Posterior vena cava (tissue), 2 donors: ENCODE measurements around the gene NDST3. TPM values are rescaled to one million over a fixed set of nuclear protein-coding genes. Genes with fewer than 3 reads are reported as not detected.
"Not testable (repeated sequence)": the region's sequence is repeated elsewhere in the genome, so short reads cannot be mapped to it uniquely, and the experiment has no call there.

Experiments
- DNase-seq: peaks from one replicate; pipeline ENCODE4 v3.0.0-alpha.2; 2020; ENCODE audit warnings: low spot score
- intact Hi-C, 2 donors: fragments of 100-400 bp; cut with DNase I; formaldehyde crosslinking; loops; one replicate each; pipeline versions ENCODE4 v1.14.1 to v1.14.2; 2022 to 2023
- total RNA-seq, 2 donors: library from RNA; stranded (reverse); fragmentation: NEBNext Ultra II Directional; extraction: Animal tissue kit (Norgen Biotek cat#: 25700); gene quantifications; one replicate each; pipeline ENCODE4 v1.2.1, GENCODE V29; 2021
- donor health status: DM: yes; HTN: yes; CAD: no.
- donor health status: DM: yes; HTN: yes; CAD: no.

NDST3 gene
- total RNA-seq, 2 donors from 2014 or later: 0.10 TPM; not detected in 1

DNA sequence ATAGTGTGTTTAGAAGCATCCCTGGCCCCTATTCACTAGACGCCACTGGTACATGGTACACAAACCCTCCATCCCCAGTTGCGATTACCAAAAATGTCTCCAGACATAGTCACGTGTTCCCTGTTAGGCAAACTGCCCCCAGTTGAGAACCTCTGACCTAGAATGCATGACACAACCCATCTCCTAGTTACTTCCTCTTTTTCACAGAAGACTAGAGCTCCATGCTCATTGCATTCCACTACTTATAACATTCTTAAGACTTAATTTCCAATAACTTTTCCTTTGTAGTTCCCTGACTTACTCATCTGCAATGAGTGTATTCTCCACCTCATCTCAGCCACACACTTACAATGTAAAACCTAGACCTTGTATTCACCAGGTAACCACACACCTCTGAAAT is 249.9 kb downstream of the NDST3 start:
- intact Hi-C loops: no loop called here

DNA sequence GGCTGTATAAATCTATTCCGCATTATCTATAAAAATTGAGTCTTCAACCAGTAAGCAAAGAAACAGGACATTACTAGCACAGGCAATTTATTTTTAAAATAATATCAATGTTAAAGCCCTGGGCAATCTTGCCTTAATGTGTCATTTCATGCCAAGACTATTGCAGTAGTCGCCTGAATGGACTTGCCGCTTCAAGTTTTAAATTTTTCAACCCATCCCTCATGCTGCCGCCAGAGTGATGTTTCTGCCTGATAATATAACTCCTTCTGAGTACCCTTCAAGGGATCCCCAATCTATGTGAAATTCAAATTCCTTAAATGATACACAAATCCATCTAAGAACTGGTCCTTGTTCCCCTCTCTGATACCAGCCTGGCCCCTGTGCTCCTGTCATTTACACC is 251.6 kb downstream of the NDST3 start:
- intact Hi-C loops: no loop called here
- DNase-seq: no peak

More for the DNA sequence above, 249.9 kb downstream of the NDST3 start:
- no peak for DNase-seq

DNA sequence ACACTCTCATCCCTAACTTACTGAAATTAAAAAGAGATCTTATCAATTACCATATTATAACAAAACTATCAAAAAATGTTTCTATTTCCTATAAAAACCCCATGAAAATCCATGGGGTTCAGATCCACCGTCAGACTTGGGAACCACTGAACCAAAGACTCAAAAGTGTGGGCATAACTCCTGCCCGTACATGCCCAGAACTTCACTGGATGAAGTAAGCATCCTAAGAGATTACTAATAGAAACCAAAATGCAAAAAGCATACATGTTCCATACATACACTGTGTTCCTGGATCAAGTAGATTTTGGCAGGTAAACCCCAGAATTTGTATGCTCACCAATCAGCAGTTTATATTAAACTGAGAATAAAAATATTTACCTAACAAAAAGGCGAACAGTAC is 252.4 kb downstream of the NDST3 start:
- DNase-seq: no peak
- intact Hi-C loops: no loop called here

DNA sequence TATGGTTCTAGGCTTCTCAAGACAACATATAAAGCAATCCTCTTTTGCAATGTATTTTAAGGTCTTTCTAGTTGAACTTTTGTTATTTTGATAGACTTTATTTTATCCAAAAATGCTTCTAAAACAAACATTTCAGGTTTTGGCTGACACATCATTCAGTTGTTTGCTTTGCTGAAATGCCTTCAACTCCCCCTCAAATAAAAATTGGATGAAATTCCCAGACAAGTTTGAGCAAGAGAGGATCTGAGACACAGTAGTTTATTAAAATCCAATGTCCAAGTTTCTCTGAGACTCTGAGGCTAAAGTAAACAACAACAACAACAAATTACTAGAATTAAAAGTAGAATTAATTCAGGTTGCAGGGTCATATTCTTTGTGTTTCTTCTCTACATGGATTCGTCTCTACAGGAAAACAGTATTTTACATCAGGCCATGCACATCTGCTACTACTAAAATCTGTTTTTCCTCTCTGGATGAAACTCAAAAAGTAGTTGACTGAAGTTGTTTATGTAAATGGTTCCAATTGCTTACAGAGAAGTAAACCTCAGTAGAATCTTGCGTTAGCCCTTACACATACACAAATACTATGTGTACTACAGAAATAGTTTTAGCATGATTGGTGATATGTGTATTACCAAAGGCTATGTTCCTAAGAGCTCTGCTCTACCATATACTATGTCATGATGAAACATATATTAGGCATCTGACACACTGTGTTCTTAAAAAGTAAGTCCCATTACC is 253.6 kb downstream of the NDST3 start:
- intact Hi-C loops: no loop called here
- DNase-seq: no peak

DNA sequence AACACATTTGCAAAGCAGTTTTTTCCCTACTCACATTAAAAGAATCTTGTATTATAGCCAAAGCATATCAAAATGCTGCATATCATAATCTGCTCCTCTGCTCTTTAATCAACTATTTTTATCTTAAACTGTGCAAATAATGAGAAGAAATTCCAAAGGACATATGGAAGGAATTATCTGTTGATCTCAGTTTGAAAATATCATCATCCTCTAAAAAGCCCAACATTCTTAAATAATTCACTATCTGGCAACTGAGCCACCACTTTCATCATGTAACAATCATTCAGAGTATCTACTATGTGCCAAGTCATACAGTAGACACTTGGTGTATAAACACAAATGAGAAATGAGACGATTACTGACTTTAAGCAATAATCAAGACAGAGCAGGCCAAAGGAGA is 255.5 kb downstream of the NDST3 start:
- DNase-seq: no peak
- intact Hi-C loops: no loop called here

DNA sequence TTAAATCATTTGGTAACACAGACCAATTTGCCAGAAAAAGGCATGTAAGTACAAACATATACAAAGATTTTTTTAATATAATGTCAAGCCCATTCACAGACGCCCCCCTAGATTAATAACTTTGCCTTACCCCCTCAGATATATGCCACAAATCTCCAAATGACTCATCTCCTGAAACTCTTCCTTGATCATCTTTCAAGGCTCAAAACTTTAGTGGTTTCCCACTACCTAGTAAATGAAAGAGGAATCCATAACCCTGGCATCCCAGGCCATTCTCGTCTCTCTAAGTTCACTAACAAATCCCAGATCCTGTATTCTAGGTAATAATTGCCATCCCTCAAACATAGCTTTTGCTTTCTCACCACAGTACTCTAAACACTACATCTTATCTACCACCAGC is 256.7 kb downstream of the NDST3 start:
- DNase-seq: no peak
- intact Hi-C loops: no loop called here

DNA sequence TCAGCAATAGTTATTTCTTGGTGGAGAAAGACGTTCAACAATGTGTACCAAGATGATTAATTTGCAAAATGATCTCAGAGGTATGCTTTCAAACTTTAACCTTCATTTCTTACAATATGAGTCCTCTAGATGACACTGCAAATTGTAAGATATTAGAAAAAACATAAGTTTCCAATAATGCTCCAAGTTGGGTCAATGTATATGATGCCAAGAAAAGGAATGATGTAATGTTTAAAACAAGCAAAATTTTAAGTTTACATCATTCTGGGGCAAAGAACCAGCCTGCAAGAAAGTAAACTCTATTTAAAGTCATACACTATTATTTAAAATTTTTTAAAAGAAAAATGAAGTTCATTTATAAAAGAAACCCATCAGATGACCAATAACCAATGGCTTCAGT is 262.4 kb downstream of the NDST3 start:
- intact Hi-C loops: no loop called here
- DNase-seq: no peak

DNA sequence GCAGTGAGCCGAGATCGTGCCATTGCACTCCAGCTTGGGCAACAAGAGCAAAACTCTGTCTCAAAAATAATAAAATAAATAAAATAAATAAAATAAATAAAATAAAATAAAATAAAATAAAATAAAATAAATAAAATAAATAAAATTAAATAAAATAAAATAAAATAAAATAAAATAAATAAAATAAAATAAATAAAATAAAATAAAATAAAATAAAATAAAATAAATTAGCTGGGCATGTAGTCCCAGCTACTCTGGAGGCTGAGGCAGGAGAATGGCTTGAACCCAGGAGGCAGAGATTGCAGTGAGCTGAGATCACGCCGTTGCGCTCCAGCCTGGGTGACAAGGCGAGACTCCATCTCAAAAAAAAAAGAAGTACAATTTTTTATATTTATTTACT is 265.3 kb downstream of the NDST3 start:
- DNase-seq, intact Hi-C loops: not testable (repeated sequence)

DNA sequence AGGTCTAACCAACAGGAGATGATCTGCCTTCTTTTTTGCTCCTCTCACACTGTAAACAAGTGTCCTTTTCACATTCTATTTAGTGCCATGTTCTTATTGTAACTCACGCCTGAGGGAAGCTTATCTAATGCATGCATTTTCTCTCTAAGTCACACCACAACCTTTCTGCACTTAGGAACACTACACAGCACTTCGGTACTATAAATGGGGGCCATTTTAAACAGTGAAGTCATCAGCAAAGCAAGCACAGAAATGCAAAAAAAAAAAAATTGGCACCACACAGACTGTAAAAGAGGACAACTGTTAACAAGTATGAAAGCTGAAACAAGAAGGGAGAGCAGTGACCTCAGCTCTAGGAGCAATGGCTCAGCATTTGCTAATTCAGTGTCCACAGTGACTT is 273.4 kb downstream of the NDST3 start:
- no peak for DNase-seq
- intact Hi-C loops: no loop called here
